ENCODE results near the gene AK3. TPM values are rescaled to one million over a fixed set of nuclear protein-coding genes. Genes with fewer than 3 reads are reported as not detected.
"Not testable (repeated sequence)": the region's sequence is repeated elsewhere in the genome, so short reads cannot be mapped to it uniquely, and the experiment has no call there.

The AK3 gene
- total and polyA plus RNA-seq, 2 experiments from 2014 or later, result 62.8 to 80.4 TPM

- in situ Hi-C loops (cut with MboI), result loop anchor here (10.0 kb wide), 1 partner anchor 688 kb away; no protein-coding TSS in a partner anchor
- H3K9ac ChIP-seq, result no peak overlapping the region
These were observed 15.4 kb upstream of the AK3 start for GRCh38 chr9:4756420-4756819.

GRCh38 chr9:4755026-4755609, 14.1 kb upstream of the AK3 start:
- no peak overlapping the region for H2AFZ ChIP-seq
- TF ChIP-seq EZH2 (IDR thresholded peaks at IDR 0.05; ENCODE audit: insufficient read depth, poor library complexity, severe bottlenecking), result no peak
- no peak for TF ChIP-seq EZH2phosphoT487 (IDR thresholded peaks at IDR 0.05; ENCODE audit: insufficient read depth, low read depth)
- no peak for DNase-seq
- H3K36me3 ChIP-seq (ENCODE audit: low read depth), result no peaks in the 10 kb centered on the region
- no peak overlapping the region for H3K27ac ChIP-seq
- no peaks in the 10 kb centered on the region for H3K9me3 ChIP-seq (ENCODE audit: low read depth)
- H3K9ac ChIP-seq, result no peak overlapping the region
- no peaks in the 10 kb centered on the region for H4K20me1 ChIP-seq (ENCODE audit: insufficient read depth)
- no peaks in the 10 kb centered on the region; the same call in 1 of the 2 replicates for H3K27me3 ChIP-seq (replicated peaks; ENCODE audit: insufficient read depth)
- H3F3A ChIP-seq (ENCODE audit: insufficient read depth), result no peaks in the 10 kb centered on the region
- H3K79me2 ChIP-seq (ENCODE audit: insufficient read depth), result no peaks in the 10 kb centered on the region
- in situ Hi-C loops (cut with MboI), result loop anchor here (10.0 kb wide), 1 partner anchor 690 kb away; no protein-coding TSS in a partner anchor
- no peak overlapping the region for H3K4me2 ChIP-seq (ENCODE audit: unreplicated experiment)
- WGBS, 2 experiments (ENCODE audit: low coverage in 1 of 2, low lambda C conversion rate in 2 of 2, missing lambda C conversion rate in 2 of 2), result 59 to 63% methylated on average over 5 of the region's 5 CpGs
- no peak overlapping the region for H3K4me3 ChIP-seq
- no peaks in the 10 kb centered on the region for H3K4me1 ChIP-seq (ENCODE audit: insufficient read depth)
- H3K9me2 ChIP-seq (ENCODE audit: insufficient read depth), result no peaks in the 10 kb centered on the region

More at GRCh38 chr9:4756420-4756819, 15.4 kb upstream of the AK3 start:
- Histone ChIP-seq H3K9me2 (ENCODE audit: insufficient read depth) (no peaks in the 10 kb centered on the region), H3K4me2 (ENCODE audit: unreplicated experiment) (no peak overlapping the region), H3K36me3 (ENCODE audit: low read depth) (no peaks in the 10 kb centered on the region), H3K9me3 (ENCODE audit: low read depth) (no peaks in the 10 kb centered on the region), H3K27me3 (replicated peaks; ENCODE audit: insufficient read depth) (no peaks in the 10 kb centered on the region; the same call in 1 of the 2 replicates), H3K79me2 (ENCODE audit: insufficient read depth) (no peaks in the 10 kb centered on the region), H3K4me1 (ENCODE audit: insufficient read depth) (no peaks in the 10 kb centered on the region), H4K20me1 (ENCODE audit: insufficient read depth) (no peaks in the 10 kb centered on the region), H3K27ac (no peak overlapping the region), H2AFZ (no peak overlapping the region), H3F3A (ENCODE audit: insufficient read depth) (no peaks in the 10 kb centered on the region), H3K4me3 (no peak overlapping the region)
- 86 to 93% methylated on average over 4 of the region's 4 CpGs for WGBS, 2 experiments (ENCODE audit: low coverage in 1 of 2, low lambda C conversion rate in 2 of 2, missing lambda C conversion rate in 2 of 2)
- no peak for DNase-seq
- TF ChIP-seq EZH2 (IDR thresholded peaks at IDR 0.05; ENCODE audit: insufficient read depth, poor library complexity, severe bottlenecking), result no peak
- TF ChIP-seq EZH2phosphoT487 (IDR thresholded peaks at IDR 0.05; ENCODE audit: insufficient read depth, low read depth), result no peak

GRCh38 chr9:4754530-4754929, 13.5 kb upstream of the AK3 start:
- not testable (repeated sequence) for H3K4me1 ChIP-seq (ENCODE audit: insufficient read depth); DNase-seq; H2AFZ ChIP-seq; H3K4me3 ChIP-seq; H3F3A ChIP-seq (ENCODE audit: insufficient read depth); H4K20me1 ChIP-seq (ENCODE audit: insufficient read depth); H3K27me3 ChIP-seq (replicated peaks; ENCODE audit: insufficient read depth); H3K36me3 ChIP-seq (ENCODE audit: low read depth); H3K9ac ChIP-seq; H3K9me3 ChIP-seq (ENCODE audit: low read depth); H3K4me2 ChIP-seq (ENCODE audit: unreplicated experiment); H3K79me2 ChIP-seq (ENCODE audit: insufficient read depth); H3K9me2 ChIP-seq (ENCODE audit: insufficient read depth); H3K27ac ChIP-seq
- in situ Hi-C loops (cut with MboI), result loop anchor here (10.0 kb wide), 1 partner anchor 690 kb away; no protein-coding TSS in a partner anchor

- Histone ChIP-seq H3K9ac (no peak overlapping the region), H3K27ac (no peak overlapping the region), H3K9me2 (ENCODE audit: insufficient read depth) (no peaks in the 10 kb centered on the region), H3K79me2 (ENCODE audit: insufficient read depth) (no peaks in the 10 kb centered on the region), H3K4me3 (no peak overlapping the region), H3K4me2 (ENCODE audit: unreplicated experiment) (no peak overlapping the region), H3K9me3 (ENCODE audit: low read depth) (no peaks in the 10 kb centered on the region), H3K4me1 (ENCODE audit: insufficient read depth) (no peaks in the 10 kb centered on the region), H3F3A (ENCODE audit: insufficient read depth) (no peaks in the 10 kb centered on the region), H4K20me1 (ENCODE audit: insufficient read depth) (no peaks in the 10 kb centered on the region), H2AFZ (no peak overlapping the region), H3K27me3 (replicated peaks; ENCODE audit: insufficient read depth) (no peaks in the 10 kb centered on the region), H3K36me3 (ENCODE audit: low read depth) (no peaks in the 10 kb centered on the region)
- WGBS, 2 experiments (ENCODE audit: low coverage in 1 of 2, low lambda C conversion rate in 2 of 2, missing lambda C conversion rate in 2 of 2), result 24 to 26% methylated on average over 8 of the region's 8 CpGs
- peak; percentile 63 for DNase-seq
- no peak for TF ChIP-seq EZH2phosphoT487 (IDR thresholded peaks at IDR 0.05; ENCODE audit: insufficient read depth, low read depth)
- TF ChIP-seq EZH2 (IDR thresholded peaks at IDR 0.05; ENCODE audit: insufficient read depth, poor library complexity, severe bottlenecking), result no peak
- in situ Hi-C loops (cut with MboI), result loop anchor here (10.0 kb wide), 1 partner anchor 695 kb away; no protein-coding TSS in a partner anchor
These were observed 9.1 kb upstream of the AK3 start for GRCh38 chr9:4750023-4750673.
